HG03342 (cell line): ENCODE measurements around the gene MYO10.

Experiments used
- ATAC-seq: cut with Tn5 transposase; IDR thresholded peaks from one replicate; pipeline ENCODE4 v1.9.1; 2021; ENCODE audit warnings: mild to moderate bottlenecking, moderate library complexity; ENCODE audit not compliant: unreplicated experiment

Gene MYO10

DNA sequence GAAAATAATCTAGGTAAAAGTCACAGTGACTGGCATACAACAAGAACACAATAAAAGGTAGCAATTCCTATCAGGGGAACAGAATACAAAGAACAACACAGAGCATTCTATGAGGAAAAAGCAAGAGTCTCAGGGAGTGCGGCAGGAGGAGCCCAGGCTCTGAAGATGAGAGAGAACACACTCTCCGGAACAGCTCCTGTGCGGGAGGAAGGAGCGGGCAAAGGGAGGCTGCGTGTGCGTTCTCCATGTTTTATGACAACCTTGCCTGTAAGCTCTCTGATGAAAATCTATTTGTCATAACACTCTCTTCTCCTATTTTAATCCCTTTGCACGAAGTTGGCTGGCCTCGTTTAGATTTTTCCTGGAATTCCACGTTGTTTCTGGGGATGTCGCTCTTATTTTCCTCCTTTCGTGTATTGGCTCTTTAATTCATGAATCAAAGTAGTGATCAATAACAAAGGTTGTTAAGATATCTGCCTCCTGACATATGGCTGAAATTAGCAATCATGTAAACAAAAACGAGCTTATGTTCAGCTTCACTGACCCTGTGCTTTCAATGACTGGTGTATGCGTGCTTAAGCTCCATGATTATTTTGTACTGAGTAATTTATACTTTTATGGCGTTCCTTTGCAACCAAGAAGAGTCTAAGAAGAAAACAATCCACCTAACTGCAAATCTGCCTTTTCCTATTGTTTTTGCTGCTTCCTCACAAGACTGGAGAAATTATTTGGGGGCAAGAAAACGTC, 109.5 kb downstream of the MYO10 start:
- no peak for ATAC-seq

DNA sequence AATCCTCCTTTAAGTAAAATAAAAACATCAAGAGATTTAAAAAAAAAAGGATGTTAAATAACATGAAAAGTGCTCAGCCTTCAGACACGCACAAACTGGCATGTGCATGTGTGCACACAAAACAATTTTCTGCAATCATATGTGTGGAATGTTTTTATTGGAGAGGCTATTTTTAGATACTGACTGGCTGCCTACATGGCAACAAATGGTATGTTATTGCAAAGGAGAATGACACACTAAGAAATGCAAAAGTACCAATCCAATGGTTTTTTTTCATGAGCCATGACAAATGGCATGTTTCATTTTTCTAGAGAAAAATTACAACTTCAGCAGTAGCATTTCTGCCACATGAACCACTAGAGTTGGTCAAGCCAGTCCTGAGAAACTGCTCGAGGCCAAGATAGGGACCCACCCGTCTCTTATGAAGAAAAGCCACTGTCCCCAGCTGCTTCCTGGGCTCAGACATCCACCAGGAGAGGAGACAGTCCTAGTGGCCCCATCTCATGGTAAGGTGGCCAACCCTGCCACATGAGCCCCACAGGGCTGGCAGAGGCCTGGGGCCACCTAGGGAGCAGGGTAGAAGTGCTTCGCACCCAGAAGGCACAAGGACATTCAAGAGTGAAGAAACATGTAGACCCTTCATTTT, 116.4 kb downstream of the MYO10 start:
- no peak for ATAC-seq

DNA sequence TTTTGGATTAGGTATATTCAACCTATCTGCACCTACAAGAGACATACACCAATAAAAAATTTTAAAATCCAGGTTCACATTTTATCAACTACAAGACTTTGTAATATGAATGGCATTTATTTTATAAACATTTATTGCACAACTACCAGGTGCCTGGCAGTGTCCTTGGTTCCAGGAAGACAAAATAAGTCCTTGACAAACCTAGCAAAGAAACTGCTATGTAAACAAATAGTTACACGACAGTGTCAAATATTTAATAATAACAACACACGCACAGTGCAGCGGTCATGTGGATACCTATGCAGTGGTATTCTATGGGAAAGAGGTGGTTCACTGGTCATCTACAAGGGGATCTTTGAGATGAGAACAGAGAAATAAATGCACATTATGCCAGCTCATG, 120.7 kb downstream of the MYO10 start:
- ATAC-seq, result no peak

DNA sequence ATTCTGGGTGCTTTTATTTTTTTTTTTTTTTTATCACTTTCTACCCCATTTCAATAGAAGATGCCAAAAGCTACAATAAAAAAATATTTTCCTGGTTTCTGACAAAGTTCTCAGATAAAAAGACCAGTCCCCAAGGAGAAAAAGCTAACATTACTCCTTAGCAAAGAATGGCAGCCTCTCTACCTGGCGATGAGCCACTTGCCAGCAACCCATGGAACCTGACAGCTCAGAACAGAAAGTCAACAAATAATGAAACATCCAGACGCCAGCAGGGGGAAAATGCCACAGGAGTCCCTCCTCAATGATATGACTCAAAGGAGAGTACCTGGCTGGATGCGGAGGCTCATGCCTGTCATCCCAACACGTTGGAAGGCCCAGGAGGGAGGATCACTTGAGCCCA, 123.2 kb downstream of the MYO10 start:
- no peak for ATAC-seq

DNA sequence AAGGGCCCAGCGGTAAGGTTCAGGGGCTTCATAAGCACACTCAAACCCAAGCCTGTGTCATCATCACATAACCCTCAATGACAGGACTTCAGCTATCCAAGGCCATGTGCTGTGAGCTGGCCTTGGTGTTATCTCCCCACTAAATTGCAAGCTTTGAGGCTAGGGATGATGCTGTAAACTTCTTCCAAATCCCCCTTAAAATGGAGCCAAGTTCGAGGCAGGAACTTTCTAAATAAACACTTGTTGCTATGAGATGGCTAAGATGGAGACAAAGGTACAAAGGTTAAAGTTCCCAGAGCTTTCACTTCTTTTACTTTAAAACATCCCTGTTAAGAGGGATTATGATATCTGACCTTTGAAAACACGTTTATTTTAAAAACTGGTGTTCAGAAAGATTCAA, 123.6 kb downstream of the MYO10 start:
- ATAC-seq, result no peak

DNA sequence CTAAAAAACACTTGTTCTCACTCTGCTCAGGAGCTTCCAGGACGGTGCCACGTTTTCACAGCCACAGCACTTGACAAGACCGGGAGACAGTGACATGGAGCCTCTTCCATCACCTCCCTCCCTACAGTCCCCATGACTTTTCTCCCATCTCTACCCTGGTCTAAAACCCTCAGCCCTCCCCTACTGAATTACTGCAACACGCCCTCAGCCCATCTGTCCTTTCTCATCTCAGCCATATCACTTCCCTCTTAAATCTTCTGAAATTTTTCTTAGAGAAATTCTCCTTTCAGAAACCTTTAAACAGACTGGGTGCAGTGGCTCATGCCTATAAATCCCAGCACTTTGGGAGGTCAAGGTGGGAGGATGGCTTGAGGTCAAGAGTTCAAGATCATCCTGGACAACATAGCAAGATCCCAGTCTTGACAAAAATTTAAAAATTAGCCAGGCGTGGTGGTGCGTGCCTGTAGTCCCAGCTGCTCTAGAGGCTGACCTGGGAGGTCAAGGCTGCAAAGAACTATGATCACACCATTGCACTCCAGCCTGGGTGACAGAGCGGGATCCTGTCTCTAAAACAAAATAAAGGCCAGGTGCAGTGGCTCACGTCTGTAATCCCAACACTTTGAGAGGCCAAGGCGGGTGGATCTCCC, 125.8 kb downstream of the MYO10 start:
- no peak for ATAC-seq

DNA sequence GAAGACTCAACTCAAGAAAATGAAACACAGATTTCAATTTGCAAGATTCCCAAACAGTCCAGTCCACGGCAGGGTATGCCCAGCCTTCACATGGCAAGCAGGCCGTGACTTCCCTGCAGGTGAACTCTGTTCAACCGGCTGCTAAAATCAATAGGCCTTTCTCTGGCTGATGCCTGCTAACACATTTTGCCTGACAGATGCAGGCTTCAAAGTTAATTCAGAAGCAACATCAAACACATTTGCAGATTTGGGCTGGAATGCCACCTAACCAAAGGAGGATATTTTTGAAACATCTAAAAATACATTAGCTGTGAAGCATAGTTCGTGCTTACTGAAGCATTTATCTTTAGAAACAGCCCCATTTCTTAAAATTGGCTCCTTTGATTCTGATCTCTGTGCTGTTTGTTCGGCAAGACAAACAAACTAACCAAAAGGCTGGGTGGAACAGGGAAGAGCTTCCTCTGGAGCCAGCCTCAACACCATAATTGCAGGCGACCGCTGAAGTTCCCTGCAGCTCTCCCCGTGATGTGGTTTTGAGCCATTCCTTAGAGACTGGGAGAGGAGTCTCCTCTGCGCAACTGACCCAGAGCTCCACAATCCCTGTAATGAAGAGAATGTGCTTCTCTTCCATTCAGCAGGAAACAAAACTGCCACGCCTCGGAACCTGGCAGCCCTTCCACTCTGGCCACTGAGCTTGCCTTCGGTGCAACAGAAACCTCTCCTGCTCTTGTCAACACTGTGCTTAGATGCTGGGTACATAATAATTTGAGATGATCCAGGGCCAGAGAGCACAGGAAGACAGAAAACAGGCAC, 126.5 kb downstream of the MYO10 start:
- ATAC-seq, result no peak

DNA sequence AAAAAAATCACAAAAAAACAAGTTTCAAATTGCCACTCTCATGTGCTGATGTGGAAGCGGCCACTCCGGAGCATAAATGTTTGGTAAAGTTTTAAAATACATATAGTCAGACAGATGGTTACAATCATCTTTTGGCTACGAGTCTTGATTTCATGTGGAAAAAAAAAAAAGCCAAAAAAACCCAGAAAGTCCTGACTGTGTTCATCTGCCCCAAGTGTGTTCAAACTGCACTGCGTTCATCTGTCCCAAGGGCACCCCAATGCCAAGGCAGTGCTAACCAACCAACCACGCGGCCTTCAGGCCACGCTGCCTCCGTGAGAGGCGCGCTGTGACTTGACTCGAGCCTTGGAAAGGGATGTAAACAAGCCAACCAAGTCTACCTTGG, 127.1 kb downstream of the MYO10 start:
- ATAC-seq, result no peak

DNA sequence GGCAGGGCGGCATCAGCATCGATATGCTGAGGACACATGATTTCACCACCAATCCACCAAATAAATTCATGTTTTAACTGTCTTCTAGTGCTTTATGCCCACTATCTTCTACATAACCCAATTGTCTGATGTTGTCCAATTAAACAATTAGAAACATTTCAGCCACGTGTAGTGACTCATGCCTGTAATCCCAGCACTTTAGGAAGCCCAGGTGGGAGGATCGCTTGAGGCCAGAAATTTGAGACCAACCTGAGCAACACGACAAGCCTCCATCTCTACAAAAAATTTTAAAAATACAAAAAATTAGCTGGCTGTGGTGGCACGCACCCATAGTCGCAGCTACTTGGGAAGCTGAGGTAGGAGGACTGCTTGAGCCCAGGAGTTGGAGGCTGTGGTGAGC, 128.1 kb downstream of the MYO10 start:
- ATAC-seq, result no peak

DNA sequence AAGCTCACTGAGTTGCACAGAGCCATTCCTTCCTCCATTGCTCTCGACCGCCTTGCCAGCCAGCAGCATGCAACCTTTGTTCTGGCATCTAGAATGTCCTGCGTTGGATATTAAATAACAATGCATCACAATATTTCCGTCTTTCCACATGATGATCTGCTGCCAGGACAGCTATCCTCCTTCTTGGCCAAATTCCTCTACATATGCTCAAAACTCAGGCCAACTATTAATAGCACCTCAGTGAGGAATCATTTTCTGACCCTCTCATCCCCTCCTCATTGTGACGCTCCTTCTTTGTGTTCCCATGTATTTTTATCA, 128.6 kb downstream of the MYO10 start:
- no peak for ATAC-seq

DNA sequence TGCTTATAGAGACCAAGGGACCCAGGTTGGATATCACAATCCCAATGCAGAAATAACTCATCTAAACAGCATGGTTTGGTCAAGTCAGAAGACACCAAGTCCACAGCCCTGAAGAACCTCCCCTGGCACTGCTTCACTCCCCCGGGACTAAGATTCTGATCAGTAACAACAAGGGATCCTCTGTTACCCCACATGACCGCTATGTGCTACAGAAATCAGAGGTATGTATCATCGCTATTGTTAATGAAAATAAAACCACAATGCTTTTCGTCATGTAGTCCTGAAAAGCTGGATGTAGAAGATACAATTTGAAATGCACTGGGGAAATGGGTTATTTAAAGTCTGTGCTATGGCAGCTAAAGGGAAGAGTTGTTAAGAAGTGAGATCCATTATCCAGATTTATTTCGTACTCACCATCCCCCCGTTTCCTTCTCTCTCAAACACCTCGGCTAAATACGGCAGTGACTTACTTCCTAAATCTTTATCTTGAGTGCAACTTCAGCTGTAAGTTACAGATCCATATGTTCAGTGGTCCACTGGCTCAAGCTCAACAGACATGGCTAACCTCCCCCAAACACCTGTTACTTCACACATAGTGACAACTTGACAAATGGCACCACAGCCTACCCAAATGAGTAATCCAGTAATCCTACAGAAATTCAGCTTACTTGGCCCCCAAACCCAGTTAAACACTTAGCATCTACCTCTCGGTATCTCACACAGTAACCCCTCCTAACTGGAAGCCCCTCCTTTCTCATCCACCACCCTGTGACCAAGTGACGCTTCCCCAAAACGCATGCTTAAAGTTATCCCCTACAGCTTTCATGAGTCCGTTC, 129.2 kb downstream of the MYO10 start:
- ATAC-seq, result no peak

DNA sequence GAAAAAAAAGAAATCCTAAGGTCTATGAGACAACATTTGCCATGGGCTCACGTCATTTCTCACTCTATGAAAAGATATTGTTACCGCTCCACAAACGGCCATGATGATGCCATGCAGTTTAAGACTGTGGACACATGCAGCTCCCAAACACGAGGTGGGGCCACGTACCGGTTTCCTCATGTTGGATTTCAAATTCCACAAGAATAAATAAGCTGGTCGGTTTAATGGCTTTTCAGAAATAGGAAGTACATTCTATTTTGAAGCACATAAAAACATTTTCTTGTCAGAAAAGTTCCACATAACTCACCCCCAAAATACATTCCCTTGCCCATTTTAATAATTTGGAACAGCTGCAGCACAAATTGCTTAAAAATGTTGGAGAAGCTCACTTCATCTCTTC, 130.6 kb downstream of the MYO10 start:
- no peak for ATAC-seq

DNA sequence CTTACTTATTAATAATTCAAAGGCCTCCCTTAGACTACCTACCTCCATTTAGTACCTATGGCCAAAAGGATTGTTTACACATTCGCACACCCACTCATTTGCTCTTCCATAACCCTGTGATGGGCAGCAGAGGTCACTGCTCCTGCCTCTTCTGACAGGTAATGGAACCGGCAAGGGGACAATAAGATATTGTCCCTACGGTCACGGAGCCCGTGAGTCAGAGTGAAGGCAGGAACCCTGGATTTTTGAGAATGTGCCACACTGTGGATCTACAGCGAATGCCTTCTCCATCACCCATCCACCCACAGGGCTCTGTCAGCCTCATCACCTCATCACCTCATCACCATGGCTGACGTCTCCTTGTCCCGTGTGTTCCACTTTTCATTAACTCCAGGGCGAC, 132.3 kb downstream of the MYO10 start:
- ATAC-seq, result no peak

DNA sequence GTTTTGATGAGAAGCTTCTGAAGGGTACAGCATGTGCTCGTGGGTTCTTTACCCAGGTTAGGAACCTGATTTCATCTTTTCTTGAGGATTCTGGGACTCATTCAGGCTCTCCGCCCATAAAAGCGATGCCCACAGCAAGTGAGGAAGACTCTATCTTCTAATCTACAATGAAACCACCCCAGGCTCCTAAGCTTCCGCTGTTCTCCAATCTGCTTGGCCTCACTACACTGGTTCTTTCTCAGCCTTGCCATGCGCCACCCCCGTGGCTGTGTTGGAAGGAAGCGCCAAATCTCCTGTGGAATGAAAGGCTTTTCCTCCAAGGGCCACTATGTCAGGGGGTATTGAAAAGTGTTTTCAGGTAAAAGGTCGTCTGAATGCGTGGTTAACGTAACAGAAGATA, 135.6 kb downstream of the MYO10 start:
- no peak for ATAC-seq

DNA sequence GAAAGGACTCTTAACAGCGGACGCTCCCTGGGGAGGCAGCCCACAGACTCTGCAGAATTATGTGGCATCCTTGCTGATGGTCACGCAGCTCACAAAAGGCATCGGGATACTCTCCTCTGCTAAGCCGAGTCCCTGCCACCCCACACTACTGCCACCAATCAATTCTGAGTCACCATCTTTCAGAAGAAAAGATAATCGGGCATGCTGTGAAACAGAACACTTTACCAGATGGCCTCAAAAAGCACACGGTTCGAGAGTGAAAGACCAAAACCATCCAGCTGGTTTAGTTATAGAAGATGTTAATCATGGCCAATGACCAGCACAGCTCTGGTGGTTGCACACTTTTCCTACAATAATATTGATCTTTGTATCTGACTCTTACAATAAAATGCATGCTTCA, 136.3 kb downstream of the MYO10 start:
- ATAC-seq, result no peak

DNA sequence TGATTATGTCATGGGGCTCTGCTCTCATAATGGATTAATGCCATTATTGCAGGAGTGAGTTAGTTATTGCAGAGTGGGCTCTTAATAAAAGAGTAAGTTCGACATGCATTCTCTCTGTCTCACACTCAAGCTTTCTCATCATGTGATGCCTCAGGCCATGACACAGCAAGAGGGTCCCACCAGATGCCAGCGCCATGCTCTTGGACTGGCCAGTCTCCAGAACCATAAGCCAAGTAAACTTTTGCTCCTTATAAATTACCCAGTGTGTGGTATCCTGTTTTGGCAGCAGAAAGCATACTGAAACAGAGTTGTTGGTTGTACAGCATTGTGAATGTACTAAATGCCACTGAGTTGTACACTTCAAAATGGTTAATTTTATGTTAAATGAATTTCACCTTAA, 138.1 kb downstream of the MYO10 start:
- no peak for ATAC-seq

DNA sequence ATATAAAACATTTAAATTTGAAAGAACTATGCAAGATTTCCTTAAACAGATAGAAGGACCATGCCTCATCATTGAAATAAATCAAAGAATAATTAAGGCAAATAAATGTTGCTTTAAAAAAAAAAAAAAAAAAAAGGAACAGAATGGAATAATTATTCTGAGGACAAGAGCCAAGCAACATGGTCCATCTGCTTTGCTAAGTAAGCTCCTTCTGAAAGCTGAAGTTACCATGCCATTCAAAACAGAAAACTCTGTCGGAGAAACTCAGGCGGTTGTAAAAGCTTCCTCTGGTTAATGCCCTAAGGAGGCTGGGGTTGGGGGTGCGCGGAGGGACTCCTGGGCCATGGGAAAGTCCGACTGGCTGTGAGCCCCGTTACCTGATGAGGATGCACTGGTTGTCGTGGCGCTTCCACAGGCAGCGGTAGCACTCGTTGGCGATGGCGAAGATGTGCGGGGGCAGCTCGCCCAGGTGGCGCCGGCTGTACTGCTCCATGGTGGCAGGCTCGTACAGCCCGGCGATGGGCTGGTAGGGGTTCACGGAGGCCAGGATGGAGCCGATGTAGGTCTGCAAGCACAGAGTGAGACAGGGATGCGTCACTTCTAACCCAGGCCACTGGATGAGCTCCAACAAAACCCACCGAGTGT, 141.7 kb downstream of the MYO10 start:
- ATAC-seq, result no peak

DNA sequence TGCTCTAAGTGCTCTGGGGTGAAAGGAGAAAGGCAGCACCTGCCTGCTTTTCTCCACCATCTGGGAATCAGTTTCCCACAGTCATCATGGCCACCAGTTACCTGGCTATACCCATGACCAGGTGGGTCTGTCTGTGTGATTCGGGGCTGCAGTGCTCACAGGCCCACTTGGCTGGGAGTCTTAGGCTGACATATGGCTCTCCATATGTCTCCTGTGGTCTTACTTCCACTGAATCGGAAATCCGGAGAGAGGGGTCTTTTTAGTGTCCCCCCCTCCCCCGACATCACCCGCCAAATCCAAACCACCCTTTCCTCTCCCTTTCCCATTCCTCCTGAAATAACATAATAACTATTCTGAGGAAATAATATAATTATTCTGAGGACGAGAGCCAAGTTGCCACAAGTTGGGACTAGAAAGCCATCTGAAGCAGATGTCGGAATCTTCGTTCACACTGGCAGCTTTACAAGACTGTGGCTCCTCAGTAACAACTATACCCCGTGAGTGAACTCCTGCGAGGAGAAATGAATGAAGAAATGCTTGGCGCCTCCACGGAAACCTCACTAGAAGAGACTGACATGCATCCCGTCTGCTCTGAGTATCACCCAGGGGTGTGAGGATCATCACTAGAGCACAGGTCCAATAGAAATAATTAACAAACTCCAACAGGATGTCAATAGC, 143.4 kb downstream of the MYO10 start:
- no peak for ATAC-seq

DNA sequence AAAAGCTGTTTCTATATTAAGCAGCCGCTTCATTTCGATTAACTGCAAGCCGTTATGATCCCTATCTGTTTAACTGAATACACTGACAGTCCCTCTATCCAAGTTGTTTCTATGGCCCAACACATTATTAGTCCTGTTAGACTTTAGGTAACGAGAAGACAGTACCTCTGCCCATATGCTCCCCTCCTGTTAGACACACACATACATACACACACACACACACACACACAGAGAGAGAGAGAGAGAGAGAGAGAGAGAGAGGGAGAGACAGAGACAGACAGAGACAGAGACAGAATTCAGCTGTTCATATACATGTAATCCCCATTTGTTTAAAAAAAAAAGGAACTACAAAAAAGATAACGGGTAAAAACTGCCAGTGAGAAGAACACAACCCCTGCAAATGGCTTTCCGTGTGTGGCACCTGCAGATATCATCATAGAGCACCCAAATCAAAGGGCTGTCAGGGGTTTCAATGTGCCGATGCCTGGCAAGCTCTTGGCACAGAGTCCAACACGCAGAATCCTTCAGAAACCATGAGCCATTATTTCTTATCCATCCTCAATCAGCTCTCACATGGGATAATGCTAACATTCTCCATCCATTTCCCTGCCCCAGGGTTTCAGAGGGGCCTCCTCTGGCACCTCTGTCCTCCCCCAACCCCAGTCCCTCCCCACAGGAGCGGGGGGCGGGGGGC, 144.0 kb downstream of the MYO10 start:
- ATAC-seq, result no peak
